Kidney tubule cell (primary cell): ENCODE measurements around the gene C2orf74.
"Not testable (repeated sequence)": the region's sequence is repeated elsewhere in the genome, so short reads cannot be mapped to it uniquely, and the experiment has no call there.

Experiments used
- DNase-seq: peaks from one replicate; pipeline ENCODE4 v3.0.0-alpha.2; 2018; ENCODE audit warnings: low spot score

Gene C2orf74

DNA sequence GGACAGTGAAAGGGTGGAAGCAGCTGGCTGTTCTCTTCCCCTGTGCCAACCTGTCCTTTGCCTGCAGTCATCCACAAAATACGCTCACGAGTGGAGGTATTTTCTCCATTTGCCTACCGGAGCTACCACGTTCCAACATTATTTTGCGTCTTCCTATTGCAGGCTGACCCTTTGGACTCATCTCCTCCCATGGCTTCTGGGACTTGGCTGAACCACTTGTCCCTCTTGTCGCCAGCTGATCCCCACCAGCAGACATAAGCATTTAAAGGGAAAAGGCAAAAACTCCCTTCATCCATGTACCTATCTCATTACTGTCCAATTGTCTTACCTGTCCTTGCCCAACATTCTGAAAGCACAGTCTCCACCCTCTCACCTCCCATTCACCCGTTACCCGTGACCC lies 13.0 kb downstream of the C2orf74 start:
- no peak for DNase-seq

DNA sequence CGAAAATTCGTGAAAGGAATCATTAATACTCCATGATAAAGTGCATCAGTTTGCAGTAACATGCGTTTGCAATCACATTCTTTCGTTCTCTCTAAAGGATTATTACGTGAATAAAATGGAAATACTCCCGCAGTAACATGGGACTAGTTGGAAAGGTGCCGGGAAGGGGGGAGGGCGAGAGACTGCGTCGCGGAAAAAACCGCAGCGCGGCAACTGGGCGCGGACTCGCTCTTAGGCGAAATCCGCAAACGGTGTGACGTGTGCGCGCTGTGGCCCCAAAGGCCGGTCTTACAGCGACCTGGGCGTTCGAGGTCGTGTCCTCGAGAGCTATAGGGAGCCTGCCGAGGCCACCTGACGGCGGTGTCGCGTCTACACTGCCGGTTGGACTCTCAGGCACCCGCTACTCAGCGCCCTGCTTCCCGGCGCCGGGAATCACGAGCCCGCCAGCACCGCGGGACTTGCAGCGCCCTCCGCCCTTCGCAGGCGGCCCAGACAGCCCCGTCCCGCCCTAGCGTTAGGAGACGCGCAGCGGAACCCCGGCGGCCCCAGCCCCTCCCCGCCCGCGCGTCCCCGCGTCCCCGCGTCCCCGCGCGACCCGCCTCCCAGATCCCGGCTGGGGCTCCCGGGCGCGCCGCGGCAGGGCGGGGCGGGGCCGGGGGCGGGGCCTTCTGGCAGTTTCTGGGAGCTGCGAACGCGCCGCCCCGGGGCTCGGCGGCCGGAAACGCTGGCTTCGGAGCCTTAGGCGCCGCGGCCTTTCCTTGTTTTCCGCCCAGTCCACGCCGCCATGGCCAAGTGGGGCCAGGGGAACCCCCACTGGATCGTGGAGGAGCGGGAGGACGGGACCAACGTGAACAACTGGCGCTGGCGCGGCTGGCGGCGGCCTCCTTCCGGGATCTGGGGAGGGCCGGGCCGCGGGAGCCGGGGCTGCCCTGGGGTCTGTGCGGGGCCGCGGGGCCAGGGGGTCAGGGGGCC lies 15.1 kb downstream of the C2orf74 start:
- DNase-seq = peak; percentile 94

GRCh38 chr2:61177727-61178549 lies 15.9 kb downstream of the C2orf74 start:
- peak; percentile 30 for DNase-seq

DNA sequence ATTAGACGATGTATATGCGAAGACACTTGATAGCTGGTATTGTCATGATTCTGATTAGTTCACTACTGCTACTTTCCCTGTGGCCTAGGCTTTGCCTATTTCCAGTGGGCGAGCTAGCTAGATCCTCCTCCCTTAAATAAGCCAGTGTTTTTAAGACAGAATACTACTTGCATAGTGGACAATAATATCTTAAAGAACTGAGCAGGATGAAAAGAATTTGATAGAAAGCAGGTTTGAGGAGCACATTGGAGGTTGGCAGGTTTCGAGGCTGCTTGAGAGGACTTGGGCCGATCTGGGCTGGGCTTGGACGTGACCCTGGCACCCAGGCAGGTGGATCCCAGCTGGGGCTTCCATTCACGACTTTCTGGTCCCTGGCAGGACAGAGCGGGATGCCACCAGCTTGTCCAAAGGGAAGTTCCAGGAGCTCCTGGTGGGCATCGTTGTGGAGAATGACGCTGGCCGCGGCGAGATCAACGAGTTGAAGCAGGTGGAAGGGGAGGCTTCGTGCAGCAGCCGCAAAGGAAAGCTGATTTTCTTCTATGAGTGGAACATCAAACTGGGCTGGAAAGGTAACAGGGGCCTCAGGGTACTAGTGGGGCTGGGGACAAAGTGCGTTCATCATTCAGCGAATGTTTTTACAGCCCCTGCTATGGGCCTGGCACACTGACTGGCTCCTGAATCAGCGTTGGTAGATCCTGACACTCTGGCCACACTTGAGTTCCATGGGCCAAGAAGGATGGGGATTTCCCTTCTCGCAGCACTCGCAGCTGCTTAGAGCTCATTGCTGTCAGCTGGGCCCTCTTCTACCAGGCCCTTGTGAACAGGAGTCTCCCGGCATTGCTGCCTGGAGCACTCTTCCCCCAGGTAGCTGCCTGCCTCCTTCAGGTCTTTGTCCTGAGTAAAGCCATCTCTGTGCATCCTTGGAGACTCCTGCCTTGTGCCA lies 16.9 kb downstream of the C2orf74 start:
- peak; percentile 46 for DNase-seq

- peak; percentile 45 for DNase-seq
Observed at GRCh38 chr2:61179701-61180639, 18.0 kb downstream of the C2orf74 start.

DNA sequence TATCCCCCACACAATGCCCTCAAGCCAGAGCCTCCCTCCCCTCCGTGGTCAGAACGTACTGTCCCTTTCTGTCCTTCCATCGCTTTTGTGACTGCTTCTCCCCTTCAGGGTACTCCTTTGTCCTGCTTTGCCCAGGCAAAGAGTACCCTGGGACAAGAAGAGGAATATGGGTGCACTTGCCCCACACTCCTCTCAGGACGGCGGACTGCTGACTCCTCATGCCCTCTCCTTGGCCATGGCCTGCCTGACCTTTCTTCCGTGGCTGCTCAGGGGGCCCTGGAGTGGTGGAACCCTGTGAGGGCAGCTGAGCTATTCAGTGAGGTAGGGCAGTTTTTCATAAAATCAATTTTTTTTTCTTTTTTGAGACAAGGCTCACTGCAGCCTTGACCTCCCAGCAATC lies 18.7 kb downstream of the C2orf74 start:
- DNase-seq = no peak

GRCh38 chr2:61181382-61182058 lies 19.5 kb downstream of the C2orf74 start:
- no peak for DNase-seq

- DNase-seq = no peak
Observed at GRCh38 chr2:61182059-61182383, 20.0 kb downstream of the C2orf74 start.

DNA sequence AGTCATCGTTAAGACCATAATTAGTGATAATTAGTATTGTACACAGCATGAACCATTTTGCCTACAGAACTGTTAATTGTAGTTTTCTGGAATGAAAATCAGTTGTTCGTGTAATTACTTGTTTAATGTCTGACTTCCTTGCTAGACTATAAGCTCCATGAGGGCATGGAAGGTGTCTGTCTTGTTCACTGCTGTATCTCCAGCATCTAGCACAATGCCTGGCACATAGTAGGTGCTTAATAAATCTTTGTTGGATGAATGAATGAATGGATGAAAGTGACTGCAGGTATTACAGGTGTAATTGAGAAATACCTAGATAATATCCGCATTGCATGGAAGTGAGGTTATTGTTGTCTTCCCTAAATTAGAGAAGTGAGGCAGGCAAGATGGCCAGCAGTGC lies 21.8 kb downstream of the C2orf74 start:
- DNase-seq = no peak

- DNase-seq = no peak
Observed at GRCh38 chr2:61184263-61184662, 22.3 kb downstream of the C2orf74 start.

GRCh38 chr2:61185231-61185728 lies 23.3 kb downstream of the C2orf74 start:
- no peak for DNase-seq

- no peak for DNase-seq
Observed at GRCh38 chr2:61187085-61187484, 25.1 kb downstream of the C2orf74 start.

- no peak for DNase-seq
Observed at GRCh38 chr2:61193670-61194561, 31.9 kb downstream of the C2orf74 start.

GRCh38 chr2:61194646-61195045 lies 32.7 kb downstream of the C2orf74 start:
- not testable (repeated sequence) for DNase-seq

- DNase-seq = no peak
Observed at GRCh38 chr2:61196671-61197070, 34.7 kb downstream of the C2orf74 start.

DNA sequence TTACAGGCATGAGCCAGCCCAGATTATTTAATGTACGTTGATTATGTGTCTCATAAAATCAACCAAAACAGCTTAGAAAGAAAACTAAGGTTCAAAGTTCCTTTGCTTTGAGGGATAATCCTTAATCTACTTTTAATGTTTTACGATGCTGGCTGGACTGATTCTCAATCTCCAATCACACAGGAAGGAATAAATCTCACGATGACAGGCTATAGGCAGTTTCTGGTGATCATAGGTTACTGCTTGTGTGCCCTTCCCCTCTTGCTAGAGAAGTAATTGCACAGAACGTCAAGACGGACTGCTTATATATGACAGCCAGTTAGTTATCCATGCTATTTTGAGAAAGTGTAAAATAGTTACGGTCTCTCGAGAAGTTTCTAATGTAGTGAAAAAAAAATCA lies 43.1 kb downstream of the C2orf74 start:
- no peak for DNase-seq

DNA sequence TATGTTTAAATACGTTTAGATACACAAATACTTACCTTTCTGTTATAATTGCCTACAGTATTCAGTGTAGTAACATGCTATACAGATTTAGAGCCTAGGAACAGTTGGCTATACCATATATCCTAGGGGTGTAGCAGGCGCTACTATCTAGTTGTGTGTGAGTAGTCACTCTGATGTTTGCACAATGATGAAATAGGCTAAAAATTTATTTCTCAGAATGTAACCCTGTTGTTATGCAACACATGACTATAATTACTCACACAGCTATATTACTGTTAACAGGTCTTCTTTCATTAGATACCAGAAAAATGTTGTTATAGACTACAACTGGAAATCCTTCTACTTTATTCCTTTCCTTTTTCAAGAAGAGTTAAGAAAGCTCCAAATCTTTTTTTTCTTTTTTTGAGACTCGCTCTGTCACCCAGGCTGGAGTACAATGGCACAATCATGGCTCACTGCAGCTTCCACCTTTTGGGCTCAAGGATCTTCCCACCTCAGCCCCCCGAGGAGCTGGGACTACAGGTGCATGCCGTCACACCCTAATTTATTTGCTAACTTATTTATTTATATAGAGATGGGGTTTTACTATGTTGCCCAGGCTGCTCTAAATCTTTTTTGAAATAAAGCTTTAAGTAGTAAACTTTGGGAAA lies 48.5 kb downstream of the C2orf74 start:
- DNase-seq = peak; percentile 46

DNA sequence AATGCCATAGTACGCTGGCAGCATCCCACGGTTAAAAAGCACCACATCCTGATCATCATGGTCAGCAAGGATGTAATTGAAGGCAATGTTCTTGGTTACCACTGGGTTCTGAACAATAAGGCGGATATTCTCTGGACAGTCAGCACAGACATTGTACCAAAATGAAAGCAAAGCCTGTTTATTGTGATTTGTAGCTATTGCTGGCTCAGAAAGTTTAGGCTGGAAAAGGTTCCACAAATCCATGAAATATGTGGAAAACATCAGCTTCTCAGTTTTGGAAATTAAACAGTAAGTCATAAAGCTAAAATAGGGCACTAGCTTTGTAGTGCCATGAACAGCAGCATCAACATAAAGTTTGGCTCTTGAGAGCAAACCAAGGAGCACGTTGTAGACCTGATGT lies 52.2 kb downstream of the C2orf74 start:
- DNase-seq = no peak
